HG02642 (cell line): Measurements from ENCODE around the gene STK24.
"Not testable (repeated sequence)": the region's sequence is repeated elsewhere in the genome, so short reads cannot be mapped to it uniquely, and the experiment has no call there.

Source experiments
- ATAC-seq: cut with Tn5 transposase; IDR thresholded peaks from one replicate; pipeline ENCODE4 v1.9.1; 2021; ENCODE audit warnings: mild to moderate bottlenecking; ENCODE audit not compliant: unreplicated experiment, poor library complexity

The STK24 gene

GRCh38 chr13:98423417-98423816, 153.5 kb downstream of the STK24 start:
- no peak for ATAC-seq

- no peak for ATAC-seq
Observed at GRCh38 chr13:98422046-98422445, 154.9 kb downstream of the STK24 start.

GRCh38 chr13:98420554-98421175, 156.2 kb downstream of the STK24 start:
- ATAC-seq: no peak

GRCh38 chr13:98419786-98420553, 156.9 kb downstream of the STK24 start:
- ATAC-seq: no peak

GRCh38 chr13:98416408-98416807, 160.5 kb downstream of the STK24 start:
- no peak for ATAC-seq

GRCh38 chr13:98415326-98416070, 161.4 kb downstream of the STK24 start:
- no peak for ATAC-seq

GRCh38 chr13:98413796-98414195, 163.1 kb downstream of the STK24 start:
- no peak for ATAC-seq

- not testable (repeated sequence) for ATAC-seq
Observed at GRCh38 chr13:98413278-98413677, 163.6 kb downstream of the STK24 start.

GRCh38 chr13:98411617-98412265, 165.2 kb downstream of the STK24 start:
- no peak for ATAC-seq

- ATAC-seq: no peak
Observed at GRCh38 chr13:98411013-98411412, 165.9 kb downstream of the STK24 start.

GRCh38 chr13:98410612-98411011, 166.3 kb downstream of the STK24 start:
- no peak for ATAC-seq

- no peak for ATAC-seq
Observed at GRCh38 chr13:98409281-98409680, 167.6 kb downstream of the STK24 start.

GRCh38 chr13:98407575-98407974, 169.3 kb downstream of the STK24 start:
- no peak for ATAC-seq

GRCh38 chr13:98406971-98407370, 169.9 kb downstream of the STK24 start:
- no peak for ATAC-seq

GRCh38 chr13:98406427-98406826, 170.5 kb downstream of the STK24 start:
- no peak for ATAC-seq

GRCh38 chr13:98405690-98406344, 171.1 kb downstream of the STK24 start:
- ATAC-seq: no peak

- ATAC-seq: no peak
Observed at GRCh38 chr13:98405107-98405571, 171.8 kb downstream of the STK24 start.

- ATAC-seq: no peak
Observed at GRCh38 chr13:98403076-98403475, 173.8 kb downstream of the STK24 start.

- ATAC-seq: no peak
Observed at GRCh38 chr13:98401934-98402333, 175.0 kb downstream of the STK24 start.

- ATAC-seq: no peak
Observed at GRCh38 chr13:98399756-98400155, 177.2 kb downstream of the STK24 start.
